Parathyroid adenoma (tissue), 2 donors: ENCODE measurements around the gene ARMC2.

Experiments
- H2AFZ ChIP-seq: fragments of 300-600 bp; sonication (generic); one replicate; pipeline ENCODE4 v1.7.0; 2017; ENCODE audit warnings: antibody characterized with exemption, mild to moderate bottlenecking
- H3K27ac ChIP-seq: fragments of 300-600 bp; sonication (generic); one replicate; pipeline ENCODE4 v1.7.0; 2017
- H3K27me3 ChIP-seq: fragments of 300-600 bp; sonication (generic); one replicate; pipeline ENCODE4 v1.7.0; 2017; ENCODE audit warnings: low read length; ENCODE audit not compliant: control insufficient read depth, insufficient read depth
- H3K36me3 ChIP-seq: fragments of 300-600 bp; sonication (generic); one replicate; pipeline ENCODE4 v1.7.0; 2017; ENCODE audit warnings: low read length; ENCODE audit not compliant: control insufficient read depth, insufficient read depth
- H3K4me1 ChIP-seq: fragments of 300-600 bp; sonication (generic); one replicate; pipeline ENCODE4 v1.7.0; 2017; ENCODE audit warnings: control low read depth
- H3K4me2 ChIP-seq: fragments of 300-600 bp; sonication (generic); one replicate; pipeline ENCODE4 v1.7.0; 2017; ENCODE audit warnings: low read length
- H3K4me3 ChIP-seq: fragments of 300-600 bp; sonication (generic); one replicate; pipeline ENCODE4 v1.7.0; 2017; ENCODE audit warnings: low read depth, low read length
- H3K79me2 ChIP-seq: fragments of 300-600 bp; sonication (generic); one replicate; pipeline ENCODE4 v1.7.0; 2017; ENCODE audit warnings: control low read depth
- H3K9ac ChIP-seq: fragments of 300-600 bp; sonication (generic); one replicate; pipeline ENCODE4 v1.7.0; 2017; ENCODE audit warnings: mild to moderate bottlenecking
- H3K9me3 ChIP-seq: fragments of 300-600 bp; sonication (generic); one replicate; pipeline ENCODE4 v1.7.0; 2017; ENCODE audit warnings: low read length; ENCODE audit not compliant: control insufficient read depth
- CTCF ChIP-seq: fragments of 300-600 bp; sonication (generic); IDR thresholded peaks from one replicate; pipeline ENCODE4 v1.7.0; 2017; ENCODE audit warnings: antibody characterized with exemption, mild to moderate bottlenecking
- donor health status: primary hyperparathyroidism.

ARMC2 gene

GRCh38 chr6:108961985-108962384 lies 113.8 kb downstream of the ARMC2 start:
- Histone ChIP-seq H3K79me2 (no peaks in the 10 kb centered on the region), H3K4me3 (no peak overlapping the region), H3K36me3 (no peaks in the 10 kb centered on the region), H2AFZ (no peak overlapping the region), H3K9me3 (no peaks in the 10 kb centered on the region), H3K27ac (no peak overlapping the region), H3K9ac (no peak overlapping the region), H3K27me3 (no peaks in the 10 kb centered on the region), H3K4me2 (no peak overlapping the region), H3K4me1 (peaks cover 21% of the 10 kb centered on the region)
- no peak for TF ChIP-seq CTCF

- TF ChIP-seq CTCF = no peak
- H3K27ac ChIP-seq = peak overlapping the region; percentile 73
- no peaks in the 10 kb centered on the region for H3K79me2 ChIP-seq
- no peak overlapping the region for H3K4me2 ChIP-seq
- H2AFZ ChIP-seq = peak overlapping the region; percentile 6
- H3K27me3 ChIP-seq = no peaks in the 10 kb centered on the region
- no peaks in the 10 kb centered on the region for H3K36me3 ChIP-seq
- no peak overlapping the region for H3K9ac ChIP-seq
- H3K4me3 ChIP-seq = no peak overlapping the region
- peaks cover 13% of the 10 kb centered on the region for H3K4me1 ChIP-seq
- no peaks in the 10 kb centered on the region for H3K9me3 ChIP-seq
These were observed 118.0 kb downstream of the ARMC2 start for GRCh38 chr6:108966251-108966650.

GRCh38 chr6:108966855-108967755 lies 118.9 kb downstream of the ARMC2 start:
- peak overlapping the region; percentile 71 for H2AFZ ChIP-seq
- no peak overlapping the region for H3K4me3 ChIP-seq
- H3K79me2 ChIP-seq = no peaks in the 10 kb centered on the region
- no peaks in the 10 kb centered on the region for H3K36me3 ChIP-seq
- H3K4me2 ChIP-seq = no peak overlapping the region
- H3K27ac ChIP-seq = peak overlapping the region; percentile 73
- no peak for TF ChIP-seq CTCF
- H3K27me3 ChIP-seq = no peaks in the 10 kb centered on the region
- H3K4me1 ChIP-seq = peaks cover 15% of the 10 kb centered on the region
- H3K9ac ChIP-seq = no peak overlapping the region
- H3K9me3 ChIP-seq = no peaks in the 10 kb centered on the region

GRCh38 chr6:108968325-108969316 lies 120.4 kb downstream of the ARMC2 start:
- no peak for TF ChIP-seq CTCF
- peak overlapping the region; percentile 22 for H2AFZ ChIP-seq
- H3K79me2 ChIP-seq = no peaks in the 10 kb centered on the region
- H3K9me3 ChIP-seq = no peaks in the 10 kb centered on the region
- no peak overlapping the region for H3K27ac ChIP-seq
- H3K4me2 ChIP-seq = no peak overlapping the region
- H3K27me3 ChIP-seq = no peaks in the 10 kb centered on the region
- no peaks in the 10 kb centered on the region for H3K36me3 ChIP-seq
- no peak overlapping the region for H3K4me3 ChIP-seq
- peaks cover 15% of the 10 kb centered on the region for H3K4me1 ChIP-seq
- no peak overlapping the region for H3K9ac ChIP-seq
